Activated naive CD4-positive, alpha-beta T cell treated with anti-CD3 and anti-CD28 coated beads, Interleukin-2, amount 10 ng/mL, durations not matched to agents 7 days and 5 days (primary cell): ENCODE measurements around the gene RHOU.
"Not testable (repeated sequence)": the region's sequence is repeated elsewhere in the genome, so short reads cannot be mapped to it uniquely, and the experiment has no call there.

Source experiments
- CTCF ChIA-PET: fragments of 350-600 bp; sonication (Branson Sonifier 250); formaldehyde crosslinking; loops from one replicate; lab custom pipeline; 2021; ENCODE audit warnings: antibody characterized with exemption; lab: Charles Lee
- DNase-seq: peaks from one replicate; pipeline ENCODE4 v3.0.0-alpha.2; 2020
- H3K27ac Mint-ChIP-seq: one replicate; pipeline ENCODE4 v1.8.0; 2021; ENCODE audit warnings: mild to moderate bottlenecking, moderate library complexity, mixed read lengths
- H3K27me3 Mint-ChIP-seq: one replicate; pipeline ENCODE4 v1.8.0; 2021; ENCODE audit warnings: mild to moderate bottlenecking, mixed read lengths
- H3K36me3 Mint-ChIP-seq: one replicate; pipeline ENCODE4 v1.8.0; 2021; ENCODE audit warnings: mixed read lengths
- H3K4me1 Mint-ChIP-seq: one replicate; pipeline ENCODE4 v1.8.0; 2021; ENCODE audit warnings: mixed read lengths
- H3K4me3 Mint-ChIP-seq: one replicate; pipeline ENCODE4 v1.8.0; 2021; ENCODE audit warnings: mild to moderate bottlenecking, moderate library complexity, mixed read lengths
- H3K9me3 Mint-ChIP-seq: one replicate; pipeline ENCODE4 v1.8.0; 2021; ENCODE audit warnings: mixed read lengths

The RHOU gene

GRCh38 chr1:228754646-228755268 is 19.5 kb downstream of the RHOU start:
- Mint-ChIP-seq H3K36me3 (peaks cover 5% of the 10 kb centered on the region), H3K4me1 (peaks cover 14% of the 10 kb centered on the region), H3K27me3 (peaks cover 60% of the 10 kb centered on the region), H3K9me3 (peaks cover 4% of the 10 kb centered on the region), H3K27ac (no peak overlapping the region), H3K4me3 (no peak overlapping the region)
- CTCF ChIA-PET = no interaction called here
- DNase-seq = no peak

GRCh38 chr1:228755800-228756199 is 20.5 kb downstream of the RHOU start:
- H3K4me3 Mint-ChIP-seq = no peak overlapping the region
- no peak overlapping the region for H3K27ac Mint-ChIP-seq
- peaks cover 5% of the 10 kb centered on the region for H3K36me3 Mint-ChIP-seq
- H3K27me3 Mint-ChIP-seq = peaks cover 67% of the 10 kb centered on the region
- DNase-seq = no peak
- H3K4me1 Mint-ChIP-seq = peaks cover 14% of the 10 kb centered on the region
- H3K9me3 Mint-ChIP-seq = peaks cover 7% of the 10 kb centered on the region
- CTCF ChIA-PET = no interaction called here

GRCh38 chr1:228756457-228756856 is 21.2 kb downstream of the RHOU start:
- peaks cover 14% of the 10 kb centered on the region for H3K4me1 Mint-ChIP-seq
- no peak overlapping the region for H3K4me3 Mint-ChIP-seq
- H3K9me3 Mint-ChIP-seq = peaks cover 7% of the 10 kb centered on the region
- DNase-seq = no peak
- H3K27ac Mint-ChIP-seq = no peak overlapping the region
- CTCF ChIA-PET = no interaction called here
- H3K27me3 Mint-ChIP-seq = peaks cover 66% of the 10 kb centered on the region
- peaks cover 5% of the 10 kb centered on the region for H3K36me3 Mint-ChIP-seq

GRCh38 chr1:228758447-228758846 is 23.2 kb downstream of the RHOU start:
- Mint-ChIP-seq H3K4me3 (no peak overlapping the region), H3K4me1 (peaks cover 14% of the 10 kb centered on the region), H3K9me3 (peaks cover 7% of the 10 kb centered on the region), H3K36me3 (peaks cover 5% of the 10 kb centered on the region), H3K27ac (no peak overlapping the region), H3K27me3 (peaks cover 65% of the 10 kb centered on the region)
- no peak for DNase-seq
- CTCF ChIA-PET = interaction anchor here (2.0 kb wide), 1 partner anchor 34 kb away, joined by 7 read pairs; no protein-coding TSS in a partner anchor

DNA sequence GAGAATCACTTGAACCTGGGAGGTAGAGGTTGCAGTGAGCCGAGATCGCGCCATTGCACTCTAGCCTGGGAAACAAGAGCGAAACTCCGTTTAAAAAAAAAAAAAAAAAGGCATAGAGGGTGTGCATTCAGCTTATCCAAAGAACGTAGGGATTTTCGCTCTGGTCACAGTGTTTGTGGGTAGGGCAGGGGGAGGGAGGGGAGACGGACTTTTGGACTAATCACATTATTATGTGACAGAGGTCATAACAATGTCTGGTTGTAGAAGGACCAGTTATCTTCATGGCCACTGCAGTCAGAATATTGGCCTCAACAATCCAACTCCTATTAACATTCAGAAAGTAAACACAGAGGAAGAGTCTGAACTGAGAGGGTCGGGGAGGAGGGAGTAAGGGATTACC is 25.7 kb downstream of the RHOU start:
- peaks cover 13% of the 10 kb centered on the region for H3K4me1 Mint-ChIP-seq
- H3K36me3 Mint-ChIP-seq = peaks cover 9% of the 10 kb centered on the region
- H3K27ac Mint-ChIP-seq = no peak overlapping the region
- H3K9me3 Mint-ChIP-seq = peaks cover 7% of the 10 kb centered on the region
- DNase-seq = no peak
- CTCF ChIA-PET = no interaction called here
- H3K4me3 Mint-ChIP-seq = no peak overlapping the region
- H3K27me3 Mint-ChIP-seq = peaks cover 44% of the 10 kb centered on the region

DNA sequence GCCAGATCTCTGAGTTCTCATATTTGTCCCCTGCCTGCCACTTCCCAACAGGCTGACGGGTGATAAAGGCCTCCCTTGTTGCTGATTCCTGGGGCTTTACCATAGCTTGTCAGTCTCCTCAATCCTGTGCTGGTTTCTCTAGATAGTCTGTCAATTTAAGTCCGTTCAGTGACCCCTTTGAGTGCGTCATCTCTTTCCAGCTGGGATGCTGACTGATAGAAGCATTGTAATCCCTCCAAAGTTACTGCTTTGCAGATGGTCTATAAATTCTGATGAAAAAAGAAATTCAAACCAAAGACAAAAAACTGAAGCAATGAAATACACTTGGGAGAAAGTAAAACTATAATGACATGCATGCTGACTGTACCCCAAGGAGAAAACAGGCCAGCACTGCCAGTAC is 28.3 kb downstream of the RHOU start:
- Mint-ChIP-seq H3K9me3 (peaks cover 3% of the 10 kb centered on the region), H3K27ac (no peak overlapping the region), H3K36me3 (peaks cover 5% of the 10 kb centered on the region), H3K4me3 (no peak overlapping the region), H3K27me3 (peaks cover 28% of the 10 kb centered on the region), H3K4me1 (peaks cover 27% of the 10 kb centered on the region)
- CTCF ChIA-PET = no interaction called here
- no peak for DNase-seq

DNA sequence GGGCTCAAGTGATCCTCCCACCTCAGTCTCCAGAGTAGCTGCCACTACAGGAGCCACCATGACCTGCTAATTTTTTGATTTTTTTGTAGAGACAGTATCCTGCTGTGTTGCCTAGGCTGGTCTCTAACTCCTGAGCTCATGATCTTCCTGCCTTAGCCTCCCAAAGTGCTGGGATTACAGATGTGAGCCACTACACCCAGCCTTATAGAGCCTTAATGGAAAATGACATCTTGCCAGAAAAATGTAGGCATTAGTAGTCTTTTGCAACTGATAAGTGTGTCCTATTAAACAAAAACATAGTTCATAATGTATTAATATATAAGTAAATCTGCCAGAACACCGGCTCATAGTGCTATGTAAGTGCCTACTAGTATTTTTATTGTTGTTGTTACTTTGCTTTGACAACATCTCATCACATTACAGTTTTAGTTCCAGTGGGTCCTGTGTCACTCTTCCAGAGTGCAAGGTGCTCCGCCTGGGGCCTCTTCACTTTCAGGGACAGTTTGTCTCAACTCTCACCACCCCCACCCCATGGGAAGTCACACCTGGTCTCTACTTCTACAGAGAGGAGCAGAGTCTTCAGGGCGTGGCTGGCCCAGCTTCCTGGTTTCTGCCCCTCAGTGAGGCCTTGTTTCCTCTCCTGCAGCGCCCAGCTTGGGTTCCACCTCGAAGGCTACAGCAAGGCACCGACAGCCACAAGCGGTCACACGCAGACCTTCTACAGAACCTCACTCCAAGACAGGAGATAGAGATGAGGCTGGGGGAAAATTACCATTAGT is 30.1 kb downstream of the RHOU start:
- H3K4me1 Mint-ChIP-seq = peaks cover 27% of the 10 kb centered on the region
- H3K27ac Mint-ChIP-seq = peak overlapping the region; percentile 73
- H3K36me3 Mint-ChIP-seq = peaks cover 5% of the 10 kb centered on the region
- H3K4me3 Mint-ChIP-seq = no peak overlapping the region
- no peaks in the 10 kb centered on the region for H3K9me3 Mint-ChIP-seq
- DNase-seq = peak; percentile 44
- peaks cover 21% of the 10 kb centered on the region for H3K27me3 Mint-ChIP-seq
- CTCF ChIA-PET = interaction anchor here (1.3 kb wide), 1 partner anchor 30 kb away, joined by 3 read pairs; the partner anchor contains the start of gene RHOU

GRCh38 chr1:228766788-228767187 is 31.5 kb downstream of the RHOU start:
- Mint-ChIP-seq H3K27me3 (peaks cover 16% of the 10 kb centered on the region), H3K4me3 (no peak overlapping the region), H3K36me3 (peaks cover 5% of the 10 kb centered on the region), H3K27ac (no peak overlapping the region), H3K9me3 (no peaks in the 10 kb centered on the region), H3K4me1 (peaks cover 27% of the 10 kb centered on the region)
- CTCF ChIA-PET = interaction anchor here (0.7 kb wide), 1 partner anchor 300 kb away, joined by 3 read pairs; no protein-coding TSS in a partner anchor
- no peak for DNase-seq

DNA sequence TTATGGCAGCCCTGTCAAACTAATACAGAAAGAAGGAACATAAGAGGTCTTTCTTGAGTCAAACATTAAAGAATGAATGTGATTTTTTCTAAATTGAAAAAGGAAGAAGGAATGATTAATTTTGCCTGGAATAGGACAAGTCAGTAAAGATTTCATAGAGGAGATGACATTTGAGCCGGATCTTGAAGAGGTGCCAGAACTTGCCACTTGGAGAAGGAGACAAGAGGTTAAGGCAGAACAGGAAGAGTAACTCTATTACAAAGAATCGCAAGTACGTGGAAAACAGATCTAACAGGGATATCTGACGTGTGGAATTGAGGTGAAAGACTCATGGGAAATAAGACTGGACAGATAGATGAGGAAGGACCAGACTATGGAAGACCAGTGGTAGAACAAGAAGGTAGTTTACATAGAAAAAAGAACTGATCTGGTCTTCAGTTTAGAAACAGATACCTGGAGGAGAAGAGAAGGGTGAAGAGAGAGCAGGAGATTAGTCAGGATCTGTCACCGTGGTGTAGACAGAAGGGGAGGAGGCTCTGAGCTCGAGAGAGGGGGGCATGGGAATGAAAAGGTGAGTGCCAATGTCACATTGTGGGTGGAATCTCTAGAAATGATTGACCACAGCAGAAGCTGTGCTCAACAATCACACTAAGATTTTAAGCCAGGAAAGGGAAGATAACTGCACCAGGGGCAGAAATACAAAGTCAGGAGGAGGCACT is 32.5 kb downstream of the RHOU start:
- H3K27ac Mint-ChIP-seq = no peak overlapping the region
- H3K36me3 Mint-ChIP-seq = peaks cover 5% of the 10 kb centered on the region
- H3K27me3 Mint-ChIP-seq = peaks cover 16% of the 10 kb centered on the region
- DNase-seq = no peak
- H3K4me3 Mint-ChIP-seq = no peak overlapping the region
- H3K4me1 Mint-ChIP-seq = peaks cover 27% of the 10 kb centered on the region
- no peaks in the 10 kb centered on the region for H3K9me3 Mint-ChIP-seq
- CTCF ChIA-PET = no interaction called here

GRCh38 chr1:228768355-228769000 is 33.2 kb downstream of the RHOU start:
- no peaks in the 10 kb centered on the region for H3K9me3 Mint-ChIP-seq
- H3K4me1 Mint-ChIP-seq = peaks cover 29% of the 10 kb centered on the region
- H3K4me3 Mint-ChIP-seq = no peak overlapping the region
- DNase-seq = no peak
- peaks cover 5% of the 10 kb centered on the region for H3K36me3 Mint-ChIP-seq
- H3K27ac Mint-ChIP-seq = no peak overlapping the region
- H3K27me3 Mint-ChIP-seq = peaks cover 12% of the 10 kb centered on the region
- CTCF ChIA-PET = no interaction called here

GRCh38 chr1:228770779-228771223 is 35.5 kb downstream of the RHOU start:
- H3K27me3 Mint-ChIP-seq = peaks cover 10% of the 10 kb centered on the region
- DNase-seq = no peak
- no peaks in the 10 kb centered on the region for H3K9me3 Mint-ChIP-seq
- H3K36me3 Mint-ChIP-seq = peaks cover under 1% of the 10 kb centered on the region
- no peak overlapping the region for H3K27ac Mint-ChIP-seq
- CTCF ChIA-PET = no interaction called here
- H3K4me1 Mint-ChIP-seq = peaks cover 27% of the 10 kb centered on the region
- no peak overlapping the region for H3K4me3 Mint-ChIP-seq

- Mint-ChIP-seq H3K4me3 (no peak overlapping the region), H3K36me3 (no peaks in the 10 kb centered on the region), H3K27me3 (peaks cover 10% of the 10 kb centered on the region), H3K9me3 (no peaks in the 10 kb centered on the region), H3K27ac (no peak overlapping the region), H3K4me1 (peaks cover 13% of the 10 kb centered on the region)
- DNase-seq = no peak
- CTCF ChIA-PET = no interaction called here
These were observed 37.4 kb downstream of the RHOU start for GRCh38 chr1:228772516-228773212.

GRCh38 chr1:228775946-228776345 is 40.7 kb downstream of the RHOU start:
- H3K4me1 Mint-ChIP-seq, H3K36me3 Mint-ChIP-seq, H3K4me3 Mint-ChIP-seq, H3K27ac Mint-ChIP-seq, H3K9me3 Mint-ChIP-seq, DNase-seq, H3K27me3 Mint-ChIP-seq: not testable (repeated sequence)
- CTCF ChIA-PET = interaction anchor here (1.6 kb wide), 1 partner anchor 16 kb away, joined by 4 read pairs; no protein-coding TSS in a partner anchor
